Upper lobe of right lung (tissue), 1 donor: ENCODE results near the gene FZD7. TPM values are rescaled to one million over a fixed set of nuclear protein-coding genes. Genes with fewer than 3 reads are reported as not detected.

Source experiments
- ATAC-seq: fragments of 200-7000 bp; cut with Tn5 transposase; one replicate; pipeline ENCODE4 v1.9.1; 2020; ENCODE audit warnings: mild to moderate bottlenecking, moderate library complexity
- DNase-seq: peaks from one replicate; pipeline ENCODE4 v3.0.0-alpha.2; 2020
- H3K27ac ChIP-seq: fragments of 200-600 bp; one replicate; pipeline ENCODE4 v1.8.0; 2022
- H3K27me3 ChIP-seq: fragments of 200-600 bp; one replicate; pipeline ENCODE4 v1.8.0; 2022; ENCODE audit warnings: mild to moderate bottlenecking
- H3K36me3 ChIP-seq: fragments of 200-600 bp; one replicate; pipeline ENCODE4 v1.8.0; 2022
- H3K4me1 ChIP-seq: fragments of 200-600 bp; one replicate; pipeline ENCODE4 v1.8.0; 2022
- H3K4me3 ChIP-seq: fragments of 200-600 bp; one replicate; pipeline ENCODE4 v1.8.0; 2022; ENCODE audit warnings: mild to moderate bottlenecking
- H3K9me3 ChIP-seq: fragments of 200-600 bp; one replicate; pipeline ENCODE4 v1.8.0; 2022
- intact Hi-C: fragments of 100-400 bp; cut with DNase I; formaldehyde crosslinking; loops from one replicate; pipeline ENCODE4 v1.11.0; 2022
- total RNA-seq: library from RNA; stranded (reverse); fragmentation: NEBNext Ultra II Directional; extraction: Animal tissue kit (Norgen Biotek cat#: 25700); gene quantifications from one replicate; pipeline ENCODE4 v1.2.1, GENCODE V29; 2021
- TF ChIP-seq, protein P1 (sequence below): fragments of 200-600 bp; IDR thresholded peaks from one replicate; pipeline ENCODE4 v1.8.0; 2022; ENCODE audit warnings: antibody characterized with exemption
- donor health status: DM: no; HTN: yes; CAD: no; lungs with severe emphysema.

FZD7 gene
- total RNA-seq, 1 donor from 2014 or later, result 13.6 TPM

- Histone ChIP-seq H3K27ac (no peak overlapping the region), H3K9me3 (no peaks in the 10 kb centered on the region), H3K4me3 (no peak overlapping the region), H3K36me3 (no peaks in the 10 kb centered on the region), H3K4me1 (no peaks in the 10 kb centered on the region), H3K27me3 (no peaks in the 10 kb centered on the region)
- intact Hi-C loops, result no loop called here
- TF ChIP-seq, protein P1, sequence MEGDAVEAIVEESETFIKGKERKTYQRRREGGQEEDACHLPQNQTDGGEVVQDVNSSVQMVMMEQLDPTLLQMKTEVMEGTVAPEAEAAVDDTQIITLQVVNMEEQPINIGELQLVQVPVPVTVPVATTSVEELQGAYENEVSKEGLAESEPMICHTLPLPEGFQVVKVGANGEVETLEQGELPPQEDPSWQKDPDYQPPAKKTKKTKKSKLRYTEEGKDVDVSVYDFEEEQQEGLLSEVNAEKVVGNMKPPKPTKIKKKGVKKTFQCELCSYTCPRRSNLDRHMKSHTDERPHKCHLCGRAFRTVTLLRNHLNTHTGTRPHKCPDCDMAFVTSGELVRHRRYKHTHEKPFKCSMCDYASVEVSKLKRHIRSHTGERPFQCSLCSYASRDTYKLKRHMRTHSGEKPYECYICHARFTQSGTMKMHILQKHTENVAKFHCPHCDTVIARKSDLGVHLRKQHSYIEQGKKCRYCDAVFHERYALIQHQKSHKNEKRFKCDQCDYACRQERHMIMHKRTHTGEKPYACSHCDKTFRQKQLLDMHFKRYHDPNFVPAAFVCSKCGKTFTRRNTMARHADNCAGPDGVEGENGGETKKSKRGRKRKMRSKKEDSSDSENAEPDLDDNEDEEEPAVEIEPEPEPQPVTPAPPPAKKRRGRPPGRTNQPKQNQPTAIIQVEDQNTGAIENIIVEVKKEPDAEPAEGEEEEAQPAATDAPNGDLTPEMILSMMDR, result no peak
- ATAC-seq (no peak), DNase-seq (no peak)
Measured at GRCh38 chr2:202014318-202014717, 19.3 kb upstream of the FZD7 start.

GRCh38 chr2:202014759-202015211, 18.9 kb upstream of the FZD7 start:
- Histone ChIP-seq H3K27me3 (no peaks in the 10 kb centered on the region), H3K4me1 (no peaks in the 10 kb centered on the region), H3K36me3 (no peaks in the 10 kb centered on the region), H3K27ac (no peak overlapping the region), H3K9me3 (no peaks in the 10 kb centered on the region), H3K4me3 (no peak overlapping the region)
- ATAC-seq, result no peak
- DNase-seq, result no peak
- TF ChIP-seq, protein P1, result no peak
- intact Hi-C loops, result no loop called here

GRCh38 chr2:202015471-202015870, 18.2 kb upstream of the FZD7 start:
- Histone ChIP-seq H3K9me3 (no peaks in the 10 kb centered on the region), H3K27me3 (no peaks in the 10 kb centered on the region), H3K4me1 (no peaks in the 10 kb centered on the region), H3K36me3 (no peaks in the 10 kb centered on the region), H3K27ac (no peak overlapping the region), H3K4me3 (no peak overlapping the region)
- DNase-seq (no peak), ATAC-seq (no peak)
- TF ChIP-seq, protein P1, result no peak
- intact Hi-C loops, result no loop called here

- no peak for ATAC-seq
- Histone ChIP-seq H3K4me1 (no peaks in the 10 kb centered on the region), H3K4me3 (no peak overlapping the region), H3K27ac (no peak overlapping the region), H3K9me3 (no peaks in the 10 kb centered on the region), H3K27me3 (no peaks in the 10 kb centered on the region), H3K36me3 (no peaks in the 10 kb centered on the region)
- DNase-seq, result no peak
- TF ChIP-seq, protein P1, result no peak
- intact Hi-C loops, result no loop called here
Measured at GRCh38 chr2:202016579-202017227, 17.0 kb upstream of the FZD7 start.

- DNase-seq (no peak), ATAC-seq (no peak)
- TF ChIP-seq, protein P1, result no peak
- intact Hi-C loops, result no loop called here
- H3K9me3 ChIP-seq, result no peaks in the 10 kb centered on the region
- H3K4me3 ChIP-seq, result no peak overlapping the region
- H3K27me3 ChIP-seq, result no peaks in the 10 kb centered on the region
- H3K36me3 ChIP-seq, result no peaks in the 10 kb centered on the region
- no peak overlapping the region for H3K27ac ChIP-seq
- no peaks in the 10 kb centered on the region for H3K4me1 ChIP-seq
Measured at GRCh38 chr2:202017940-202018339, 15.7 kb upstream of the FZD7 start.

GRCh38 chr2:202018950-202019349, 14.7 kb upstream of the FZD7 start:
- TF ChIP-seq, protein P1, result no peak
- Histone ChIP-seq H3K4me3 (no peak overlapping the region), H3K36me3 (no peaks in the 10 kb centered on the region), H3K27ac (no peak overlapping the region), H3K27me3 (no peaks in the 10 kb centered on the region), H3K4me1 (no peaks in the 10 kb centered on the region), H3K9me3 (no peaks in the 10 kb centered on the region)
- DNase-seq (no peak), ATAC-seq (no peak)
- intact Hi-C loops, result no loop called here
